LNCaP clone FGC (cell line): ENCODE data around the gene CAST.

Experiments
- DNase-seq: peaks from one replicate; pipeline ENCODE4 v3.0.0-alpha.2; 2011; ENCODE audit warnings: low read depth
- H3K4me3 ChIP-seq: 2 replicates; pipeline ENCODE4 v1.5.1; 2011; ENCODE audit warnings: mild to moderate bottlenecking, low read depth, low read length, control low read depth
- TF ChIP-seq, protein P1 (sequence below): IDR thresholded peaks from 2 replicates; pipeline ENCODE4 v1.5.1; 2012; ENCODE audit warnings: mild to moderate bottlenecking; ENCODE audit not compliant: control insufficient read depth, insufficient read depth; ENCODE audit errors: extremely low read depth

CAST gene

DNA sequence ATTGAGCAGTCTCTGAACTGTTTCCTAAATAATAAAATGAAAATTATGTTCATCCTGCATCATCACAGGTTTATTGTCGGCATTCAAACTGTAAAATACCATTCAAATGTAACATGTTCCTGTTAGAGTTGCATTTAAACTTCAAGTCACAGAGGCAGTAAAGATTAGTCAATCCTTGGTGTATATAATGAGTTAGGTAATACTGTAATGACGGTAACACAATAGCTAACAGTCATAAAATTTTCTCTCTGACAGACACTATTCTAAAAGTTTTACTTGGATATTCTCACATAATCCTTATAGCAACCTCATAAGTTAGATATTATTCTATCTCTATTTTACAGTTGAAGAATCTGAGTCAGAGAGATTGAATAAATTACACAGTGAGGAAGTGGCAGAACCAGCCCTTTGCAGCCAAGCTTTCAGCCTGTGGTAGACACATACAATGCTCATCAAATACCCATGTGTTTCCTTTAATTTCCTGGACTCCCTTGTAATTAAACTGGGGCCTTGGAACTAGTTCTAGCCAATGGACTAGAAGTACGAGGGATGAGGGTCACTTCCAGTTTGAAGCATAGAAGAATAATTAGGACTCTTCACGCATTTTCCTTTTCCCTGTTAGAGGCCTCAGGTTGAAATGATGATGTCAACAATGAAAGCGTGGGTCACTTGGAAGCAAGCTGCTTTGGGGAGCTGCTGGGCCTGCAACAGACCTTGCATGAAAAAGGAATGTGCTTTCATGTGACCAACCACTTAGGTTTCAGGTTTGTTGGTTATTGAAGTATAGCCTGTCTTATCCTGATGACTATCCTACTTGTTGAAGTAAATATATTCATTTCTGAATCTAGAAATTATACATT lies 12.3 kb upstream of the CAST start:
- TF ChIP-seq, protein P1, sequence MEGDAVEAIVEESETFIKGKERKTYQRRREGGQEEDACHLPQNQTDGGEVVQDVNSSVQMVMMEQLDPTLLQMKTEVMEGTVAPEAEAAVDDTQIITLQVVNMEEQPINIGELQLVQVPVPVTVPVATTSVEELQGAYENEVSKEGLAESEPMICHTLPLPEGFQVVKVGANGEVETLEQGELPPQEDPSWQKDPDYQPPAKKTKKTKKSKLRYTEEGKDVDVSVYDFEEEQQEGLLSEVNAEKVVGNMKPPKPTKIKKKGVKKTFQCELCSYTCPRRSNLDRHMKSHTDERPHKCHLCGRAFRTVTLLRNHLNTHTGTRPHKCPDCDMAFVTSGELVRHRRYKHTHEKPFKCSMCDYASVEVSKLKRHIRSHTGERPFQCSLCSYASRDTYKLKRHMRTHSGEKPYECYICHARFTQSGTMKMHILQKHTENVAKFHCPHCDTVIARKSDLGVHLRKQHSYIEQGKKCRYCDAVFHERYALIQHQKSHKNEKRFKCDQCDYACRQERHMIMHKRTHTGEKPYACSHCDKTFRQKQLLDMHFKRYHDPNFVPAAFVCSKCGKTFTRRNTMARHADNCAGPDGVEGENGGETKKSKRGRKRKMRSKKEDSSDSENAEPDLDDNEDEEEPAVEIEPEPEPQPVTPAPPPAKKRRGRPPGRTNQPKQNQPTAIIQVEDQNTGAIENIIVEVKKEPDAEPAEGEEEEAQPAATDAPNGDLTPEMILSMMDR = no peak
- H3K4me3 ChIP-seq = no peak overlapping the region
- no peak for DNase-seq

DNA sequence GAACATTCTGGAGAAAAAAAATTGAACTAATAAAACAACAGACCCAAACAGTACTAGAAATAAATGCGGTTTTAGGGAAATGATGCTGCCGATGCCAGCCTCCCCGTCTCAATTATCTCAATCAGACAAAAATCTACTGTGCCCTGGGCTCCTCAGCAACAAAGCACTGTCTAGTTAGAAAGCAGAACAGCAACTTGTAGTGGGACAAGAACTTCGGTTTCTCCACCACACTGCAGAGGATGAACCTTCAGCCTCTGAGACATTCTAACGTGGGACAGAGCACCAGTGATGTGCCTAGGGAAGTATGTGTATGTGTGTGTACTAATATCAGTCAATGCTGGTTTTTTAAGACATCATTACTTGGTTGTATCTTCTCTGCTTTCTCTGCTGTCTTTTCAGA lies 11.1 kb upstream of the CAST start:
- H3K4me3 ChIP-seq = no peak overlapping the region
- TF ChIP-seq, protein P1 = no peak
- no peak for DNase-seq

DNA sequence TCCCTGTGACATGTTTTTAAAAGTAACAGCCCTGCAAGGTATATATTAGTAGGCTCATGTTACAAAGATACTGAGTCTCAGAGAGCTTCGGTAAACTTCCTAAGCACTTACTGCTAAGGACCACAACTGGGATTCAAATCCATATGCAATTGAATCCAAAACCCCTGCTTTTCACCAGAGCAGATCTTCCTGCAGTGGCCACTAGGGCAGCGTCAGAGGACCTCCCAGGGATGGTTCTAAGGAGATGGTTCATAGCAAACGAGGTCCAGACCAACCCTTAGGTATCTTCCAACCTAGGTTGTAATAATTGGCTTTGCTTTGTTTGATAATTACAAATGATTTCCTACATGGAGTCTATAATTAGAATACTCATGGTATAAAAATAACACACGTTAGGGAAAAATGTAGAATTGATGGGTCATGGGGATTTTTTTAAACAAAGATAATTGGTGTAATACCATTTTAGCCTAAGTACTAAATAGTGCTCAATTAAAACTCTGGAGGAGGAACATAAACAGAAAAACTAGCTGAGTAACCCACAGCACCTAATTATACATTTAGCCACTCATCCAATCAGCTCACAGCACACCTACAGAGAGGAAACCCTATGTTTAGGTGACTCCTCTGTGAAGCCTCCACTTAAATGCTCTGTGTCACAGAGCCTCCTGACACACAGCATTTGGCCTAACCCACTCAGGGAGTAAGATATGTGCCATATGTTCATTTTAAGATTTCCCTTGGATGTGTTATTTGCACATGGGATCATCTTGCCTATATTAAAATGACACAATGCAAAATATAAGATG lies 10.0 kb upstream of the CAST start:
- no peak for DNase-seq
- H3K4me3 ChIP-seq = no peak overlapping the region
- TF ChIP-seq, protein P1 = 0 out of 2 replicates have a peak, but pooled peaks have one; percentile 10

- TF ChIP-seq, protein P1 = no peak
- H3K4me3 ChIP-seq = no peak overlapping the region
- no peak for DNase-seq
These were observed 9.3 kb upstream of the CAST start for GRCh38 chr5:96652769-96653454.

DNA sequence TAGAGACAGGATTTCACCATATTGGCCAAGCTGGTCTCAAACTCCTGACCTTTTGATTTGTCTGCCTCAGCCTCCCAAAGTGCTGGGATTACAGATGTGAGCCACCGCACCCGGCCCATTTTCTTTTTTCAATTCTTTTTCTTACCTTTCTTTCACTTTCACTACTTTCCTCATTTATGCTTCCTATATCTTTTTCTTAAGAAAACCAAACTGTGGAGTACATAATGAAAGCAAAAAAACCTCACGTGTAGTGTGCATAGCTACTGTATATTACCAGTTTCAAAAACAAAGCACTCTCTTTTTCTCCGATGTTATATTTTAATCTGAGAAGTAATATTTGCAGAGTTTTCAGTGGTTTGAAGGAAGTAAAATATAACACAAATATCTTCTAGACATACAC lies 8.0 kb upstream of the CAST start:
- DNase-seq = no peak
- H3K4me3 ChIP-seq = no peak overlapping the region
- TF ChIP-seq, protein P1 = no peak

- no peak overlapping the region for H3K4me3 ChIP-seq
- TF ChIP-seq, protein P1 = no peak
- no peak for DNase-seq
These were observed 7.1 kb upstream of the CAST start for GRCh38 chr5:96655085-96655484.
